Putamen (tissue), 1 donor: Measurements from ENCODE around the gene CRYZL1.

ENCODE experiments used
- DNase-seq: peaks from one replicate; pipeline ENCODE4 v3.0.0-alpha.2; 2016; ENCODE audit warnings: low spot score

The CRYZL1 gene

GRCh38 chr21:33541105-33541711 is 100.3 kb downstream of the CRYZL1 start:
- peak; percentile 7 for DNase-seq

- no peak for DNase-seq
Observed at GRCh38 chr21:33540711-33541104, 100.8 kb downstream of the CRYZL1 start.

GRCh38 chr21:33539616-33540015 is 101.9 kb downstream of the CRYZL1 start:
- DNase-seq = no peak
